Measurements from ENCODE around the gene ASPDH.
A peak's percentile ranks its signal among the peaks of the same experiment; 100 is the strongest.

Gene ASPDH

DNA sequence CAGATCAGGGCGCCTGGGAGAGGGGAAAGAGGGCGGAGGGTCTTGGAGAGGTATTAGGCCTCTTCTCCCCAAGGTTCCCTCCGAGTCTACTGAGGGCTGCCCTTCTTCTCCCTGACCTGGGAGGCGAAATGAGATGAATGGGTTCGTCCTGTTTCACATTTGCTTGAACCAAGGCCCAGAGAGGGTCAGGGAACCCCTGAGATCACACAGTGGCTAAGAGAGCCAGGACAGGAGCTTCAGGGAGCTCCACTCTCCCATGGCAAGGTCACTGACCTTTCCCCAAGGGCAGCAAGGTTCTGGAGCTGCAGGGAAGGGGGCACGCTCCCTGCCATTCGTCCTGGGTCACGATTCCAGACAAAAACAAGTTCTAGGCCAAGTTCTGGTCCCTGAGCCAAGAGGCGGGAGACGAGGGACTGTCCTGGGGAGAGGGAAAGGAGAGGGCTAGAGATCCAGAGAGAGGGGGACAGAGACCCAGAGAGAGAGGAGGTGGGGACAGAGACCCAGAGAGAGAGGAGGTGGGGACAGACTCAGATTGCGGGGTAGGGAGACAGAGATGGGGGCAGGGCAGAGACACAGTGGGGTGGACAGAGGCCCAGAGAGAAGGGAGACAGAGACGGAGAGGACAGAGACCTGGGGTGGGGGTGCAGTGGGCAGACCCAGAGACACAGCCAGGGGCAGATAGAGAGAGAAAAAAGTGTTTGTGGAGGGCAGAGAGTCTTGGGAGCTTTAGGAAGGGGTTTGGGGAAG is 541 bp downstream of the ASPDH start:
- DNase-seq, result no peak

DNA sequence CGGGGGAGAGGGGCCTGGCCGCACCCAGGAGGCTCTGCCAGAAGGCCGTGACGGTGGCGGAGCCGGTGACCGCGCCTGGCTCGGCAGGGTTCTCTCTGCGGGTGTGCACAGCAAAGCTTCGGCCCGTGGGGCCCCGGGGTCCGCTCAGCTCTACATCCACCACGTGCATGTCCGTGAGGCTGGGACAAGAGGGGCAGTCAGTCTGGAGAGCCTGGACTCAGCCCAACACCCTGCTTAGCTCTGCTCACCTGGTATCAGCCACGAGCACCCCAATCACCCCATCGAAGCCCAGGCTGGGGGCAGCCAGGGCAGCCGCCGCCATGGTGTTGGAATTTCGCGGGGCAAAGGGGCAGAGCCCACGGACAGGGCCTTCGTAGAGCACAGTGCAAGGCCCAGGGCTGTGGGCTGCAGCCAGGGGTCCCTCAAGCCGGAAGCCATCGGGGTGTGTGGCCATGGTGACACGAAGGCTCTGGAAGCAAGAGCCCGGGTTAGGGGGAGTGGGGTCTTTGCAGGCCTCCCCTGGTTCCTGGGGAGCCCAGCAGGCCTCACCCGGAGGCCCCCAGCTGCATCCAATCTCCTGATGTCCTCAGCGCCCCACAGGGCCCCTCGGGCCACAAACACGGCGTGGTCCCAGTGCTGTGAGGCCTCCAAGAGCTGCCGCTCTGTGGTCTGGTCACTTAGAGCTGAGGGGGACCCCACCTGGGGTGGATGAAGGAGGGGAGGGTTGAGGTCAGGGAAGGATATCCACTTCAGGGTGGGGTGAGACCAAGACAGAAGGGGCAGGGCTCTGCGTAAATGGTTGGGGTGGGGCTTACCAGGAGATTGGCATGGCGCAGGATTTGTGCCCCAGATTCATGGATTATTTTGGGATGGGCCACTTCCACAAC is 1.4 kb downstream of the ASPDH start:
- DNase-seq, result no peak

DNA sequence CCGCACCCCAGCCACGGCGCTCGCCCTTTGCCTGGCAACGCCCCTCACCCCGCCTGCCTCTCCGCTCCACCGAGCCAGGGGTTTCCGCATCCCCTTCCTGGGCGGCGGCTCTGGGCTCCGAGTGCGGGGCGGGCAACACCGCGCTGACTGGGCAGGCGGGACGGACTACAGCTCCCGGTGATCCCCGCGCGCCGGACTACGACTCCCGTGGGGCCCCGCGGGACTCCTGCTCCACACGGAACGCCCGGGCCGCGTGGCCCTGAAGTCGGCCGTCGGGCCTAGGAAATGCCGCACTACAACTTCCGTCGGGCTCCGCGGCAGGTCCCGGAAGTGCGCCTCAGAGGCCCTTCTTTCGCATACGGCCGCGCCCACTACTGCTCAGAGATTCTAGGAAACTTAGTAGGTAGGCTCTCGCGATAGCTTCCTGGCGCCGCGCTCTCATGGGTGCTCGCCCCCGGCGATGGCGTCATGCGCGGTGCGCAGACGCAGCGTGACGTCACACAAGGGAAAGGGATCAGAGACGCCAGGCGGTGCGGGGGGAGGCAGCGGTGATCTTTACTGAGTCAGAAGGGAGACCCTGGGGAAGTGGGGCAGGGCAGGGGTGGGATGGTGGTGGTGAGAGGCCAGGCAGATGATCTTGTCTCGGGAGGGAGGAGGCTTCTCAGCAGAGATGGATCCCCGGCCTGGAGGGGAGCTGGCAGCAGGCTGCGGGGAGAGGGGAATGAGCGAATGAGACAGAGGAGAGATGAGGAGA is 2.5 kb downstream of the ASPDH start, which contains the start of gene JOSD2:
Gene JOSD2 (minus strand): TSS at position 123 of the 754 bp plus-strand sequence. CDS start 760 bp downstream, outside the sequence.
- DNase-seq, result peak; percentile 99 to 100

DNA sequence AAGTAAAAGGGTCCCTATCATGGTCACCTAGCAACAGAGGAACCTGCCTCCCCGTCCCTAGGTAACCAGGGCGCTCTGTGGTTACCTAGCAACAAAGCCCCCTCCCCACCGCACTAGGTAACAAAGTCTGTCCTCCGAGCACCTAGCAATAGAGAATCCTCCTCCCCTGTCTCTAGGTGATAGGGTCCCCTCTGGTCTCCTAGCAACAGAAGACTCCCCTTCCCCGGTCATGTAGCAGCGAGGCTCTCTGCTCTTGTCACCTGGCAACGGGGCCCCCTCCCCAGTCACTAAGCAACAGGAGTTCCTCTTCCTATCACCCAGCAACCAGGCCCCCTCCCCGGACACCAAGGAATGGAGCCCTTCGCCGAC is 3.0 kb downstream of the ASPDH start:
- peak; percentile 66 to 82 for DNase-seq

DNA sequence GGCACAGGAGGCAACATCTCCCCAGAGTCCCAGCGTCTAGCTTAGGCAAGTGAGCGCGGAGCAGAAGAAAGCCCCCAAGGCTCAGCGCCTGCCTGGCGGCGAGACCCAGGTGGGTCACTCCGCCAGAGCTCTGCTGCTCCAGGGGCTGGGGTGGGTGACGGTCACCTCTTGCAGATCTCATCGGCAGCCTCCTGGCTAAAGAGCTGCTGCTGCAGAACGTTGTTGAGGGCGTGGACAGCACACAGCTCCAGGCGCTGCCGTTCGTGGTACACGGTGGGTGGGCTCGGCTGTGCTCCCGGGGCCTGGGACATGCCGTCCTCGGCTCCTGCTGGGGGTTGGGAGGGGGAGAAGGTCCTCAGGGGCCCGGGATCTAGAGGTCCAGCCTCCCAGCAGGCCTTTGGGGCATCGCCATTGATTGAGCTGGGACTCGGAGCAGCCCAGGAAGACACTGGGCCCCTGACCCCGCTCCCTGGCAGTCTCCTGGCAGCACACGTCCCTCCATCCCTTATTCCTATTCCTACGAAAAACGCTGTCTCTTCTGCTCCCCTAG is 3.5 kb downstream of the ASPDH start:
- DNase-seq, result no peak

DNA sequence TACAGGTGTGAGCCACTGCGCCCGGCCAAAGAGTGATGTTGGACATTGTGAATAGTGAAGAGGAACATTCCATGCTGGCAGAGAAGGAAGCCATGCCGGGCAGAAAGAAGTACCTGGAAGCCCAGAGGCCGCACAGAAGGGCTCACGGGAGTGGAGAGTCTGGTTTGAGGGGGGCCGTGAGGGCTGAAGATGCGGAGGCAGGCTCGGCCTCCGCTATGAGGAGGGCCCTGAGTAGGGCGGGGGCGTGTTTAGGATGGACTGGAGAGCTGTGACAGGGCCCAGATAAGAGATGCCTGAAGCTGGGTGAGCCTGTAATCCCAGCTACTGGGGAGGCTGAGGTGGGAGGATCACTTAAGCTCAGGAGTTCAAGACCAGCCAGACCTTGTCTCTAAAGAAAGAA is 4.3 kb downstream of the ASPDH start:
- DNase-seq, result no peak

DNA sequence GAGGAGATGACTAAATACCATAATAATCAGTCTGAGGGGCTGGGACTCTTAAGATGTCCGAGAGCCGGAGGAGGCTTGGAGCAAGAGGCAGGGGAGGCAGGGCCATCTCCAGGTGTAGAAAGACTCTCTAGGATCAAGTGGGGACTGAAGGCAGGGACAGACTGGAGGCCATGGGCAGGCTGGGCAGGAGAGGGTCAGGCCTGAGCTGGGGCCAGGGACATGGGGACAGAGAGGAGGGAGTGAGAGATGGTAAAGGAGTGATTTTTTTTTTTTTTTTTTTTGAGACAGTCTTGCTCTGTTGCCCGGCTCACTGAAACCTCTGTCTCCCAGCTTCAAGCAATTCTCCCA is 4.9 kb downstream of the ASPDH start:
- DNase-seq, result no peak

DNA sequence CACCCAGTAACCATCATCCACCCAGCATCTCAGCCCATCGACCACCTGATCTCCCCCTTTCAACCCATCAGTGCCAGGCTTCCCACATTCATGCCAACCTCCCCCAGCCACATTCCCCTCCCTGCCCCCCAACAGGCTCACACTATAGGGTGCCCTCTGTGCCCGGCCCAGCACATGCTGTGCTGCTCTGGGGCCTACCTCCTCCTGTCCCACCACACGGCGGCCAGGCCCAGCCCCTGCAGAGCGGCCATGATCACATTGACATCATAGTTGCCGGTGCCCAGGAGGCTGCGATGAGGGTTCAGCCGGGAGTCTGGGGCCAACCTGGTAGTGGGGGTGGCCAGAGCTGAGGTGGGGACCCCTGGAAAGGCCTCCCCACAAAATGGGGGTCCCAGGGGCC is 6.3 kb downstream of the ASPDH start:
- no peak for DNase-seq

DNA sequence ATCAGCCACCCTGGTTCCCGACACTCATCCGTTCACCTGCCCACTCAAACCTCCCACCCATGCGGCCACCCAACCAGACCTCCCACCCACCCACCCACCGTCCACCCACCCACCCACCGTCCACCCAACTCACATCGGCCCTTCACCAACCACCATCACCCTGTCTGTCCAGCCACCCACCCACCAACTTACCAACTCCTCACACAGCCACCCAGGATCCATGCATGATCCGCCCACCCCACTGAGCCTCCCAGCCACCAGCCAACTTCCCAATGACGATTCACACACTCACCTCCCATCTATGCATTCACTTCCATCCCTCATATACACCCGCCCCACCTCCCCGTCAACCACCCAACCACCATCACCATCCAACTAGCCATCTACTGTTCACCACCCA is 7.0 kb downstream of the ASPDH start:
- no peak for DNase-seq

DNA sequence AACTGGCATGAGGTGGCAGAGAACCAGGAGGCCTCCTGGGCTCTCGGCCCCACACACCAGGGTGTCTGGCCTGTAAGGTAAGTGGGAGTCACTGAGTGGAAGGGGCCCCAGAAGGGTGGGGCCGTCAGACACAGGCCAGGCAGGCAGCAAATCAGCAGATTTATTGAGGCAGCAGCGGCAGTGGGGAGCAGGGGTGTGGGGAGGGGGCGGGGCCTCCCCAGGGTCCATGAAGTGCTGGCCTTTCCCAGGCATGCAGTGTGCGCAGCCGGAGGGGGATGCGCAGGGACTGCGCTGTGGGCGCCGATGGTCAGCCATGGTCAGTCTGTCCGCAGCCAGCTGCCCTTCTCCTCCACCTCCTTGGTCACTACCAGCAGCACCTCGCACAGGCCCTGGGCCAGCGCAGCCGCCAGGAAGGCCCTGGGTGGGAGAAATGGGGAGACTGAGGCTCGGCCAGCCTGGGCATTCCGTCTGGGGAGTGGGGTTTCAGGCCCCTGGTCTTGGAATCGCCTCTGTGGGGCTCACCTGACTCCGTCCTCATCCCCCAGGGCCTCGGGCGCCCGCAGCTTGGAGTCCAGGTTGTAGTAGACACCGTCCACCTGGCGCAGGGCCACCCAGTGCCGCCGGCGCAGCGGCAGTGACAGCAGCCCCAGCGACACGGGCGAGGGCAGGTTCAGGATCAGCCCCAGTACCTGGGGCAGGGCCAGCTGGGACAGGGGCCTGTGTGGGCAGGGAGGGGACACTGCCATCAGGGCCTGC is 7.7 kb downstream of the ASPDH start:
- DNase-seq, result no peak

DNA sequence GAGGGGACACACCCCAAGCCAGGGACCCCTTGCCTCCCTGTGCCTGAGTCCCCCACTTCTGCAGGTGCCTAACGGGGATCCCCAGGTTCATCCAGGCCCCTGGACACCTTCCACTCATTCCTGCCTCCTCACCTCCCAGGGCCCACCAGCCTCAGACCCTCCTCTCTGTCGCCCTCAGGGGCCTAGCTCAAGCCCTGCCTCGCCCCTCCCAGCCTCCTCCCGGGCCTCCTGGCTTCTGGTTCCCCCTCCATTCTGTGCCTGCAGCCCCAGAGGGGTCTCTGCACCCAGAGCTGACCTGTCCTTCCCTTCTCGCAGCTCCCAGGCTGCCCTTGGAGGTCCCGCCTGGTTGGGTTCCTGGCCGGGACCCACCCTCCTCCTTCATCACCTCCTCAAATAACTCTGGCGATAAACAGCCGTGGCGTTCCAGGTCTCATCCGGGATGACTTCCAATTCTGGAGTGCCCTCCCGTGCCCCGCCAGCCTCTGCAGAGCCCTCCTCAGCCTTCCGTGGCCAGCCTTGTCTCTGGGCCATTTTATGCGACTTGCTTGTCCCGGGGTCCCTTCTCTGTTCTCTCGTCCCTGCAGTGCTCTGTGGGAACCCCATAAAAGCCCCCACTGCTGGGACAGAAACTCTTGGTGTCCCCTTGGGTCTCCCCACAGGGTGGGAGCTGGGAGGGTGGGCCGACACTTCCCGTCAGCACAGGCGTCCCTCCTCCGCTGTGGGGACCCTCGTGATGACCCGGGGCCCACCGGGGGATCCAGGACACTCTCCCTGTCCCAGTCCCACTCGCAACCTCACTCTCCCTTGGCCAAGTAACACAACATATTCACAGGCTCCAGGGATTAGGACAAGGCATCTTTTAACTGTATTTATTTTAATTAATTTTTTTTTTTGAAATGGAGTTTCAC is 11.9 kb downstream of the ASPDH start:
- DNase-seq, result no peak

DNA sequence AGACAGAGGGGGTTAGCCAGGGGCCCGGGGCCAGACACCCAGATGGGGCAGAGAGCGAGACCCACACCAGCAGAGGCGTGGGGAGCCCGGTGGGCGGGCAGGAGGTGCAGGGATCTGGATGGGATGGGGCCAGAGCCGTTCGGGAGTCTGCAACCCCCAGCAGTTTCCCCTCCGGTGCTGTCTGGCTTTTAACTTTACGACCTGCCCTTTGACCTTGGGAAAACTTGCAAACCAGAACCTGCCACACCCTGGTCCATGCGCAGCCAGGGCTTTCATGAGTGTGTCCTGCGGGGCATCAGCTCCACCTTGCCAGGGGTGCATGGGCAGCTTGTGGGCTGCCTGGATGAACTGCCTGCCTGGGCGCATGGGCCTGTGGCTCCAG is 12.5 kb downstream of the ASPDH start:
- DNase-seq, result no peak

DNA sequence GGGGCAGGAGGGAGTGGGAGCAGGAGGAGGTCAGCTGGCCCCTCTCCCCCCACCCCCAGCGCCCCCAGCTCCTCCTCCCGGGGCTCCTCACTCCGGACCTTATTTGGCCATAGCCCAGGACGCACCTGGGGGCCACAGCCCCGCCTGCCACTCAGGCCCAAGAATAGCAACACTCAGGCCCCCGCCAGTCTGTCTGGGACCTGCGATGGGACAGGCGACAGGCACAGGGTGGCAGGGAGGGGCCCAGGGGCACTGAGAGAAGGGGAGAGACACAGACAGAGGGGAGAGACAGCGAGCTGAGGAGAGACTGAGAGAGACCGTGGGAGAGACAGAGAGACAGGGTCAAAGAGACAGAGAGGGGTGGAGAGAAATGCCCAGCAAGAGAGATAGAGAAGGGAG is 13.0 kb downstream of the ASPDH start:
- DNase-seq, result no peak

DNA sequence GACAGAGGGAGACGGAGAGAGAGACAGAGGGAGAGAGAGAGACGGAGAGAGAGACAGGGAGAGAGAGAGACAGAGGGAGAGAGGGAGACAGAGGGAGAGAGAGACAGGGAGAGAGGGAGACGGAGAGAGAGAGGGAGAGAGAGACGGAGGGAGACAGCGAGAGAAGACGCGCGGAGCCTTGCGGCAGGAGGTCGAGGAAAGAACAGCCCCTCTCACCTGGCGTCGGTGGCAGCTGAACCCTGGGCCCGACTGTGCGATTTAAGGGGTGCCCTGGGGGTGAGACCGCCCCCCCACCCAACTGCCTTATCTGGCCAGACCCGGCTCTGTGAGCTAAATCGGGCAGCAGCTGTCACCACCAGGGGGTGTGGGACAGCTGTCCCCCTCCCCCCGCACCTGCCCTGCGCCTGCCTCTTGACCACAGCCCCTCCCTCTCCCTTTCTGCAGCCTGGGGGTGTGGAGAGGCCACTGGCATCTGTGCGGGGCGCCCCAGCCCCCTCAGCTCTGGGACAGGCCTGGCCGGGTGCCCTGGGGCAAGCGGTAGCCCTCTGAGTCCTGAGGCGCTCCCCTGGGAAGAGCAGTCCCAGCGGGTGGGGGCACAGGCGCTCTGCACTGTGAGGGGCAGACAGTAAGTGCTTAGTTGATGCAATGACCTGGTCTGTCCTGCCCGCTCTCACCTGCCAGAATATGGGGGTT is 13.5 kb downstream of the ASPDH start:
- DNase-seq, result peak; percentile 27 to 58

DNA sequence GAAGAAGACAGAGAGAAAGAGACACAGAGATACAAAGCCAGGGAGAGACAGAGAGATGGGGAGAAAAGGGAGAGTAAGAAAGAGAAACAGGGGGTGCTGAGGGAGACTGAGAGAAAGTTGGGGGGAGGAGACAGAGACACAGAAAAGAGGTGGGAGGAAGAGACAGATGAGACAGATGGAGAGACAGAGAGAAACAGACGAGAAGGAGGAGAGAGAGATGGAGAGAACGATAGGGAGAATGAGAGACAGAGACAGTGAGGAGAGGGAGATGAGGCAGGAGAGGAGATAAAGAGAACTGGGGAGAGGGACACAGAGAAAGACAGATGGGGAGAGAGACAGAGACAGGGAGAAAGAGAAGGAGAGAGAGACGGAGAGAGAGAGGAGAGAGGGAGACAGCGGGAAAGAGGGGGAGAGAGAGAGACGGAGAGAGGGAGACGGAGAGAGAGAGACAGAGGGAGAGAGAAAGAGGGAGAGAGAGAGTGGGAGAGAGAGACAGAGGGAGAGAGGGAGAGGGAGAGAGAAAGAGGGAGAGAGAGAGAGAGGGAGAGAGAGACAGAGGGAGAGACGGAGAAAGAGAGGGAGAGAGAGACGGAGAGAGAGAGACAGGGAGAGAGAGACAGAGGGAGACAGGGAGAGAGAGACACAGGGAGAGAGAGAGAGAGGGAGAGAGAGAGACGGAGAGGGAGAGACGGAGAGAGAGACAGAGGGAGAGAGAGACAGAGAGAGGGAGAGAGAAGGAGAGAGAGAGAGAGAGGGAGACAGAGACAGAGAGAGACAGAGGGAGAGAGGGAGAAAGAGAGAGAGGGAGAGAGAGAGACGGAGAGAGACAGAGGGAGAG is 15.3 kb downstream of the ASPDH start:
- no peak for DNase-seq

DNA sequence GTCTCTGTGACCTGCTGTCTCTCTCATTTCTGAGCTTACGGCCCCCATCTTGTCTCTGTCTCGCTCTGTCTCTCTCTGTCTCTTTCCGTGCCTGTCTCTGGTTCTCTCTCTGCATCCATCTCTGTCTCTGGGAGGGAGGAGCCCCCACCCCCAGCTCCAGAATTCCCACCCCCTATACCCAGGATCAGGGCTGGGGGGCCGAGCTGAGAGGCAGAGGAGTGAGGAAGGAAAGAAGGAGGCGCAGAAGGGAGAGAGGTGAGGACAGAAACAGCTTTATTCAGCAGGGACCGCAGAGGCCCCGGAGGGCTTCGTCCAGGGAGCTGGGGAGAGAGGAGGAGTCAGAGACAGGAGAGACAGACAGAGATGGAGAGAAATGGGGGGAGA is 16.7 kb downstream of the ASPDH start:
- DNase-seq, result no peak

DNA sequence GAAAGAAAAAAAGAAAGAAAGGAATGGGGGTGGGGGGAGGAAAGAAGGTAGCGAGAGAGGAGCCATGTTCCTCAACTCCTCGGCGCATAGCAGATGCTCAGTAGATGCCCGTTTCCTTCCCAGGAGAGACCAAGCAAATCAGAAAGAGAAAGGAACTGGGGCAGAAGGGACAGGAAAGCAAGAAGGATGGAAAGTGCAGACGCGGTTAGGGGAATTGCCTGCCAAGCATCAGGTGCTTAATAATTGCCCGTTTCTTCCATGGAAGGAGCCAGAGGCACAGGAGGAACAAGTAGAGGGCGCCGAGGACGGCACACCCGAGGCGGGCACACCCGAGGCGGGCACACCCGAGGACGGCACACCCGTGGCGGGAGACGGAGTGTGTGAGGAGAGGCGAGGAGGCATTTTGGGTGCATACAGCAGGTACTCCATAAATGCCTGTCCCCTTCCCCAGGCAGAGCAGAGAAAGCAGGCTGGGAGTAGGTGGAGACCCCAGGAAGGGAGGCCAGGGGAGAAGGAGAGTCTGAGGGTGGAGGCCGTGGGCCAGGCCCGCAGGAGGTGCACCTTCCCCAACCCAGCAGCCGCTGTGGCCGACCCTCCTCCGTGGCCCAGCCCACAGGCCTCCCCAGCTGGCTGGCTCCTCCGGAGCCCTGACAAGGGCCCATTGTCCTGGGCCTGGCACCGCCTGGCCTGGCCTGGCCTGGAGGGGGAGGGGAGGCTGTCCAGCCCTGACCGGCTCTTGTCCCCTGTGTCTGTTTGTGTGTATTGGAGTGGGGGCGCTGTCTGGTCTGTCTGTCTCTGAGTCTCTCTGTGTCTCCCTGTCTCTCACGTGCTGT is 17.3 kb downstream of the ASPDH start:
- no peak for DNase-seq

DNA sequence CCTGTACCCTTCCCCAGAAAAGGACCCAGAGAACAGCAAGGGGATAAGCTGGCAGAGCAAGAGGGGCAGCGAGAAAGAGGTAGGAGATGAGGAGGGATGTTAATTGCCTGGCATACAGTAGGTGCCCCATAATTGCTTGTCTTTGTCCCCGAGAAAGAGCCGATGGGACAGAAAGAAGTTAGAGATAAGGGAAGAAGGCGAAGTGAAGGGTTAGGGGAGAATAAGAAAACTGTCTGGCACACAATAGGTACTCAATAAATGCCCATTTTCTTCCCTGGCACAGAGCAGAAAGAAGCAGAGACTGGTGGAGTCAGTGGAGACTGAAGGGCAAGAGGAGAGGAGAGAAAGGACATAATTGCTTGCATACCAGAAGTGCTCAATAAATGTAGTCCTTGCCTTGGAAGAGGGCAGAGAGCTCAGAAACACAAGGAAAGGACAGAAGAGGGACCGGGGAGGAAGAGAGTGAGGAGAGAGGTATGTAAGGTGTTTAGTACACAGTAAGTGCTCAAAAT is 18.6 kb downstream of the ASPDH start:
- DNase-seq, result no peak

All from SHP77 (cell line).